ENCODE measurements around the gene EYS. TPM values are rescaled to one million over a fixed set of nuclear protein-coding genes. Genes with fewer than 3 reads are reported as not detected.

EYS gene
- total RNA-seq, 3 donors from 2014 or later: 1.3 to 2.9 TPM; not detected in 1

- H3K27me3 ChIP-seq: no peaks in the 10 kb centered on the region
- intact Hi-C loops (cut with DNase I; ENCODE audit: low total_unique reads): no loop called here
- no peak for DNase-seq (ENCODE audit: low spot score in 2 of 2)
- H3K4me1 ChIP-seq: no peaks in the 10 kb centered on the region
- TF ChIP-seq POLR2AphosphoS5 (IDR thresholded peaks at IDR 0.05) (no peak), POLR2A (IDR thresholded peaks at IDR 0.05) (no peak), CTCF (IDR thresholded peaks at IDR 0.05) (no peak)
- no peak overlapping the region for H3K27ac ChIP-seq
- no peak overlapping the region for H3K4me3 ChIP-seq
- no peaks in the 10 kb centered on the region for H3K9me3 ChIP-seq
- no peaks in the 10 kb centered on the region for H3K36me3 ChIP-seq
Observed at GRCh38 chr6:64590965-64591675, 1115.9 kb downstream of the EYS start.

- no peak overlapping the region for H3K27ac ChIP-seq
- no peaks in the 10 kb centered on the region for H3K9me3 ChIP-seq
- no peaks in the 10 kb centered on the region for H3K36me3 ChIP-seq
- H3K27me3 ChIP-seq: no peaks in the 10 kb centered on the region
- no peaks in the 10 kb centered on the region for H3K4me1 ChIP-seq
- DNase-seq (ENCODE audit: low spot score in 2 of 2): no peak
- intact Hi-C loops (cut with DNase I; ENCODE audit: low total_unique reads): no loop called here
- TF ChIP-seq POLR2AphosphoS5 (IDR thresholded peaks at IDR 0.05) (no peak), POLR2A (IDR thresholded peaks at IDR 0.05) (no peak), CTCF (IDR thresholded peaks at IDR 0.05) (no peak)
- no peak overlapping the region for H3K4me3 ChIP-seq
Observed at GRCh38 chr6:64589961-64590360, 1117.1 kb downstream of the EYS start.

GRCh38 chr6:64580346-64580745 is 1126.7 kb downstream of the EYS start:
- H3K36me3 ChIP-seq: no peaks in the 10 kb centered on the region
- no peak for TF ChIP-seq POLR2AphosphoS5 (IDR thresholded peaks at IDR 0.05)
- TF ChIP-seq POLR2A (IDR thresholded peaks at IDR 0.05): no peak
- TF ChIP-seq CTCF (IDR thresholded peaks at IDR 0.05): no peak
- no peak overlapping the region for H3K27ac ChIP-seq
- no peaks in the 10 kb centered on the region for H3K27me3 ChIP-seq
- no peaks in the 10 kb centered on the region for H3K9me3 ChIP-seq
- H3K4me3 ChIP-seq: no peak overlapping the region
- intact Hi-C loops (cut with DNase I; ENCODE audit: low total_unique reads): no loop called here
- H3K4me1 ChIP-seq: no peaks in the 10 kb centered on the region
- DNase-seq (ENCODE audit: low spot score in 2 of 2): no peak

- TF ChIP-seq POLR2AphosphoS5 (IDR thresholded peaks at IDR 0.05) (no peak), POLR2A (IDR thresholded peaks at IDR 0.05) (no peak), CTCF (IDR thresholded peaks at IDR 0.05) (no peak)
Observed at GRCh38 chr6:64553249-64553786, 1153.7 kb downstream of the EYS start.

GRCh38 chr6:64547594-64548268 is 1159.3 kb downstream of the EYS start:
- Histone ChIP-seq H3K36me3 (no peaks in the 10 kb centered on the region), H3K27ac (no peak overlapping the region), H3K9me3 (no peaks in the 10 kb centered on the region), H3K4me3 (no peak overlapping the region), H3K4me1 (no peaks in the 10 kb centered on the region), H3K27me3 (no peaks in the 10 kb centered on the region)
- no peak for DNase-seq (ENCODE audit: low spot score in 2 of 2)
- intact Hi-C loops (cut with DNase I; ENCODE audit: low total_unique reads): no loop called here
- TF ChIP-seq POLR2A (IDR thresholded peaks at IDR 0.05) (no peak), CTCF (IDR thresholded peaks at IDR 0.05) (no peak), POLR2AphosphoS5 (IDR thresholded peaks at IDR 0.05) (no peak)

More at GRCh38 chr6:64553249-64553786, 1153.7 kb downstream of the EYS start:
- Histone ChIP-seq H3K4me1 (no peaks in the 10 kb centered on the region), H3K36me3 (peaks cover 4% of the 10 kb centered on the region), H3K9me3 (no peaks in the 10 kb centered on the region), H3K27me3 (no peaks in the 10 kb centered on the region), H3K27ac (no peak overlapping the region), H3K4me3 (no peak overlapping the region)
- DNase-seq (ENCODE audit: low spot score in 2 of 2): no peak
- intact Hi-C loops (cut with DNase I; ENCODE audit: low total_unique reads): no loop called here

All from breast epithelium (tissue), 4 donors.